Left lobe of liver (tissue), 2 donors: ENCODE measurements around the gene RGS6. TPM values are rescaled to one million over a fixed set of nuclear protein-coding genes. Genes with fewer than 3 reads are reported as not detected.

Source experiments
- ATAC-seq: fragments of 200-7000 bp; cut with Tn5 transposase; one replicate; pipeline ENCODE4 v1.9.1; 2020; ENCODE audit warnings: mild to moderate bottlenecking, moderate library complexity
- DNase-seq: peaks from one replicate; pipeline ENCODE4 v3.0.0-alpha.2; 2020; ENCODE audit warnings: low spot score
- total RNA-seq: library from RNA; stranded (reverse); gene quantifications from one replicate; pipeline ENCODE4 v1.2.1, GENCODE V29; 2021
- donor health status: DM: no; HTN: no; CAD: no; lungs with moderate emphysema.
- donor health status: DM: no; HTN: yes; CAD: no.

Gene RGS6
- total RNA-seq, 1 donor from 2014 or later, result not detected

DNA sequence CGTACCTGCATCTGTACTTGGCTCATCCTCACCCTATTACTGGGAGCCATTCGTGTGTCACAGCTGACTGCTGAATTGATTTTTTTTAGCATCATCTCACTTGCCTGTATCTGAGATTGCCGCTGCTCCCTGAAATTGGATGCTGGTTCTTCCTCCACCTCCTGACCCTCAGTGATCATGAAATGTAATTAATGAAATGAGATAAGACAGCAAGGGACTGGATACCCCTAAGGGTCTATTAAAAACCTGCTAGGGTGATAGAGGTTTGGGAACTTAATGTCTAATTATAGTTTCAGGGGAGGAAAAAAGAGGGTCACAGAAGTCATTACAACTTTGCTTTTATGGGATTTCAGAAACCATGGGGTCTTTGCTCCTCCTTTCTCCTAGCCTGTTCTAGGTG lies 551.1 kb downstream of the RGS6 start:
- ATAC-seq, result no peak
- no peak for DNase-seq

- DNase-seq (no peak), ATAC-seq (no peak)
Observed at GRCh38 chr14:72485695-72486094, 553.5 kb downstream of the RGS6 start.

- DNase-seq (no peak), ATAC-seq (no peak)
Observed at GRCh38 chr14:72488514-72488913, 556.3 kb downstream of the RGS6 start.

DNA sequence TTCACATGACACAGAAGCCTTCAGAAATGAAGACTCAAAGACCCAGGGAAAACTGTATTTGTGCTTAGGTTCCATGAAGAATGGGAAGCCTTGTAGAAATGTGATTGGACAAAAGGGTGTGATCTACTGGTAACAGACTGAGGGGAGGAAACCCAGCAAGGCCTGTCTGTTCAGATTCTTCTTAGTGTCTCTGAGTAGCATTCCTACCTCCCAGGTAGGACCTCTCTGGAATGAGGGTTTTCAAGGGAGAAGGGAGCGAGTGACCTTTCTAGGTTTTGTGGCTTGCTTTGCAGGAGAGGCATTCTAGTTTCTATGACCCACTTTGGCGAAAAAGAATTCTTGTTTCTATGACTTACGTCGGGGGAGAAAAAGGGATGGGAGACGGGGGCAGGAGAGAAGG lies 560.0 kb downstream of the RGS6 start:
- no peak for ATAC-seq
- DNase-seq, result no peak

DNA sequence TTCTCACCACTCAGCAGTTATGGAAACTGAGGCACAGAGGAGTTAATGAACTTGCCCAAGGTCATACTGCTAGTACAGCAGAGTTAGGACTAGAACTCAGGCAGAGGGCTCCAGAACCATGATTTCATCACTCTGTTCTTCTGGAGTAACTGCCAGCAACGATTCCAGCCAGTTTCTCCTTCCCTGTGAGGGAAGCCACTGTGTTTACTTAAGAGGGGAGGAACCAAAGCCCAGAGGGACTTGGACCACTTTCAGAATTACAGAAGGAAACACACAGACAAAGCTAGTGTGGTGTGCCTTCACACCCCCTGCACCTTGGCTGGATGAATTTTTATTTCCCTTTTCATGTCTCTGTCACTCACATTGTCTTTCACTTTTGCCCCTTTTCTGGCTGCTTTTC lies 563.4 kb downstream of the RGS6 start:
- ATAC-seq (peak; percentile 66), DNase-seq (no peak)

DNA sequence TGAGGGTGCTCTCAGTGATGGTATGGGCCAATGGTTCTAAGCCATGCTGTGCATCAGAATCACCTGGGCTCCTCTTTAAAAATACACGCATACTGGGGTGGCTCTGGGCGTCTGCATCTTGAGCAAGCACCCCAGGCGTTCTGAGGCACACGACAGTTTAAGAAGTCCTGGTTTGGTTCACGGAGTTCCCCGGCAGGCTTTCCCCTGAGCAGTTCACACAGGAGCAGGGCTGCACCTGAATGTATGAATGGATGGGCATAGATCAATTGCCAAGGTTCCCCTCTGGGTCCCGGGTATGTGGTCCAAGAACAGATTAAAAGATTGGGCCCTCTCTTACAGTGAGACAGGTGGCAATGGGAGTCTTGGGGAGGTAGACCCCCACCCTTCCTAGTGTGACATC lies 566.4 kb downstream of the RGS6 start:
- DNase-seq (no peak), ATAC-seq (no peak)

GRCh38 chr14:72499746-72500145 lies 567.5 kb downstream of the RGS6 start:
- ATAC-seq (no peak), DNase-seq (no peak)

DNA sequence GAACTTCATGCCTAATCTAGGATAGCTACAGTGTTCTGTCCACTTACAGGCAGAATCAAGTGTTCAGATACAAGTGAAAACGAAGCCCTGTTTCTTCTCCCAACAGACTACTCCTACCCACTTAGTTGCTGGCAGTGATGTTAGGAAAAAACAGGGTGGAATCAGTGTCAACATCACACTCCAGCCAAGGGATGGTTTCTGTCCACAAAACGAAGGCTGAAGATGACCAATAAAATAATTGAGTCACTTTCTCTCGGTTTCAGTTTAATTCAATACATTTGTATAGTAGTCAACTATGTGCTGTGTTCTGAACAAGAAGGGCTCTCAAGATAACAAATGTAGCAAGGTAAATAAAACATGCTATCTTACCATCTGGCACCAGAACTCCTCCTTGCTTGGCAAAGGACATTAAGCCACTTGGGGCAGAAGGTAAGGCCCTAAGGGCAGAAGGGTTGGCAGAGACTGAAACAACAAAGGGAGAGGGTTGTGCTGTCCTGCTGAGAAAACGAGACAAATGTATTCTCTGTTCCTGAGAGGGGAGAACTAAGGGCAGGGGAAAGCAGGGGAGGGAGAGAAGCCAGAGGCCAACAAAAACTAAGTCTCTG lies 568.1 kb downstream of the RGS6 start:
- ATAC-seq, result no peak
- no peak for DNase-seq

DNA sequence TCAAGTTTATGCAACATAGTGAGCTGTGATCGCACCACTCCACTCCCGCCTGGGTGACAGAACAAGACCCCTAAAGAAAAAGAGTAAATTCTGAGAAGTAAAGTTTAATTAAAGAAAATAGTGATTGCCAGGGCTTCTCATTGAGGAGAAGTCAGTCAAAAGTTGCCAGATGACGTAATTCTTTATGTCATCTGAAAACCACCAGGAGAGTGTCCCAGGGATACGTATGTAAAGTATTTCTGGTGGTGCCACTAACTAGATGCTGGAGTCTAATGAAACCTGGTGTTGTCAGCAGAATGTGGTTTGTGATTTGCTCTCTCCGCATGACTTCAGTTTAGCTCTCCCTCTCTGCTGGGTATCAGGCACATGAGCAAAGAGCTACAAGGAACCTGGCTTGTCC lies 569.2 kb downstream of the RGS6 start:
- ATAC-seq (no peak), DNase-seq (no peak)

DNA sequence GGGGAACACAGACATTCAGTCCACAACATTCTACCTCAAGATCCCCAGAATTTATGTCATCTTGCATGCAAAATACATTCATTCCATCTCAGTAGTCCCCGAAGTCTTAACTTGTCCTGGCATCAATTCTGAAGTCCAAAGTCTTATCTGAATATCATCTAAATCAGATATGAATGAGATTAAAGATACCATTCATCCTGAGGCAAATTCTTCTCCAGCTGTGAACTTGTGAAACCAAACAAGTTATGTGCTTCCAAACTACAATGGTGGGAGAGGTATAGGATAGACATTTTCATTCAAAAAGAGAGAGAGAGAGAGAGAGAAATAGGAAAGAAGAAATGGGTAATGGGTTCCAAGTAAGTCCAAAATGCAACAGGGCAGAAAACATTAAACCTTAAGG lies 571.0 kb downstream of the RGS6 start:
- ATAC-seq (no peak), DNase-seq (no peak)

DNA sequence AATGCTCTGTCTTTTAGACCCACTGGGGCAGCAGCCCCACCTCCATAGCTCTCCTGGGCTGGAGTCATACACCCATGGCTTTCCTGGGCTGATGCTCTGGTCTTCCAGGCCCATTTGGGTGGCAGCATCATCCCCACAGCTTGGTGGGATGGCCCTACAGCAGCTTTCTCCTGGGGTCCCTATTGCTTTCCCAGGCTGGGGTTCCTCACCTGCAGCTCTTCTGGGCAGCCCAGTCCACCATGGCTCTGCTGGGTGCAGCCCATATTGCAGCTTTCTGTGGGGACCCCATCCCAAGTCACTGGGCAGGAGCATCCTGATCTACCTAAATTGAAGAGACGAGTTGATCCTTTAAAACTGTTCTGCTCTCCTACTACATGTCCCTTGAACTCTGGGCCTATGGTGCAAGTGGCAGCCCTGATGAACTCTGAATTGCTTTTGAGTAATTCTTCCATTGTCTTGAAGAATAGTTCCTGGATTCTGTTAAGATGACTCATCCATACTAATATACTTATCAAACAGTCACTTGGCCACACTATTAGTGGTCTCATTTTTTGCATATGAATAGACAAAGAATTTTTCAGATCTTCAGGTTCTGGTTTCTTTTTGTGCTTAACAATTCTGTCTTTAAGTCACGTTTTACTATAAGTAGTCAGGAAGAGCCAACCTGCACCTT lies 571.6 kb downstream of the RGS6 start:
- ATAC-seq (no peak), DNase-seq (no peak)

DNA sequence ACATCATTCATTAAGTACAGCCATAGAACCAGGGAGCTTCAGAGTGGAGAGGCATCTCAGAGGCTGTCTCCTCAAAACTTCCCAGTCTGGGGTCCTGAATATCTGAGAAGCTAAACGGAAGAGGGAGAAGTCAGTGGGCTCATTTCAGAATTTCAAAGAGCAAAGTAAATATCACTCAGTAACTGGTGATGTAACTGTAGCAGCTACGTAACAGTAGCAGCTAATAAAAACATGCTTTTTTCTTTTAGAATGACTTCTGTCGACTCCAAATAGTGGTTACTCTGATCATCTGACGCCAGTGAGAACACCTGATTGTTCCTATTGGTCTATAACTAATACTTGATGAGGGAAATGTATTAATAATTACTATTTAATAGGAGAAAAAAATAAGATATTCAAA lies 578.3 kb downstream of the RGS6 start:
- DNase-seq (no peak), ATAC-seq (no peak)

DNA sequence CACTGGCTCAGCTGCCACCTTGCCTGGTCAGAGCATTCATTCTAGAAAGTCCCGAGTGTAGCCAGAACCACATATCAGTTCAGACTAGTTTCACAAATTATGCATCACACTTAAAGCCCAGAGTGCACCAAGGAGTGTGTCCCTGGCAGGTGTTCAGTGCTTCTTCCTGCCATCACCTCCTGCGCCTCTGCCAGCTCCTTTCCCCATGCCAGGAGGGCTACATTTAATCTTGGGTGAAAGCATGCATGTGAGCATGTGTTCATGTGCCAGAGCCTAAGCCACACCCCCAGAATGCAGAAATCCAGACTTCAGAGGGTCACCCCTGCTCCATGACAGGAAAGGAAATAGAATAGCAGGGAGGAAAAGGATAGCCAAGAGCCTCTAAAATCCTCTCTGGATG lies 580.1 kb downstream of the RGS6 start:
- DNase-seq, result no peak
- no peak for ATAC-seq

GRCh38 chr14:72512925-72513324 lies 580.7 kb downstream of the RGS6 start:
- ATAC-seq (no peak), DNase-seq (no peak)

GRCh38 chr14:72513346-72513745 lies 581.1 kb downstream of the RGS6 start:
- DNase-seq (no peak), ATAC-seq (no peak)

GRCh38 chr14:72513965-72514659 lies 581.9 kb downstream of the RGS6 start:
- ATAC-seq, result peak; percentile 65
- no peak for DNase-seq

- no peak for DNase-seq
- ATAC-seq, result no peak
Observed at GRCh38 chr14:72514660-72515025, 582.4 kb downstream of the RGS6 start.

- ATAC-seq (peak; percentile 10), DNase-seq (no peak)
Observed at GRCh38 chr14:72515779-72516770, 583.8 kb downstream of the RGS6 start.

DNA sequence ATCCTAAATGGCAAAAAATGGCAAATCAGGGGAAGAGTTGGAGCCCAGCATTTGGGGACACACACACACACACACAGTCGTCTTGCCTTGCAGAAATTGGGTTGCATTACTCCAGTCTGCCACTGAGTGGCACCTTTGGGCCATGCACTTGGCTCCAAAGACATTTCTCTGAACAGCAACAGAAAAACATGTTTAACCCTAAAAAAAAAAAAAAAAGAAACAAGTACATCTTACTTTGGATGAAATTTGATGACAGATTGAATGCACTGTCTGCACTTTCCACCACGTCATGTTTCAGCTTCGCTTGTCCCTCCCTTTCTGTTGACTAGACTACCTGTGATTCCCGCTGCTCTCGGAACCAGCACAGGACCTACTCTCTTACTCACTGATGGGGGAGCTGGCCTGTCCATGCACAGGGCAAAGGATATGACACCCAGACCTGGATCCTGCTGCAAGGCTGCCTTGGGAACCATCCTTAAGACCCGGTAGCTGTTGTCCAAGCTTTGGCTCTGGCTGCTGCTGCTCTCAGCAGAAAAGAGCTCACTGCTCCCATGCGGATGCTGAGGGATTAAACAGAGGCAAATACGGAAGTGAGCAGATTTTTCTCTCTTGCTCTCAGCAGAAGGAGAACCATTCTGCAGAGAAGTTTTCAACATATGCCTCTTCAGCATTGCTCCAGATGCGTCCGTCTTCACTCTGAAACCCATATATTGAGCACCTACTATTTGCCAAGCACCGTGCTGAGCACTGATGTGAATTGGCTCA lies 584.9 kb downstream of the RGS6 start:
- peak; percentile 93 for ATAC-seq
- DNase-seq, result peak; percentile 68

DNA sequence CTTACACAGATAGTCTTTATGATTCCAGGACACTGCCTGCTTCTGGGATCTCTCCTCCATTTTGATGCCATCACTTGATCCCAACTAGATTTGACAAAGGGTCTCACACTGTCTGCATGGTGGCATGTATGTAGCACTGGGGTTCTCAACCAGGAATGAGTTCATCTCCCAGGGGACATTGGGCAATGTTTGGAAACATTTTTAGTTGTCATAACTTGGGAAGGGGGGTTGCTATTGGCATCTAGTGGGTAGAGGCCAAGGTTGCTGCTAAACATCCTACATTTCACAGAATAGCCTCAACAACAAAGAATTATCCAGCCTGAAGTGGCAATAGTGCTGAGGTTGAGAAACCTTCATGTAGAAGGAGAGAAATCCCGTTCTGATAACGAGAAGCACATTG lies 585.5 kb downstream of the RGS6 start:
- ATAC-seq, result no peak
- DNase-seq, result no peak
